ENCODE data around the gene PARD3B.

DNA sequence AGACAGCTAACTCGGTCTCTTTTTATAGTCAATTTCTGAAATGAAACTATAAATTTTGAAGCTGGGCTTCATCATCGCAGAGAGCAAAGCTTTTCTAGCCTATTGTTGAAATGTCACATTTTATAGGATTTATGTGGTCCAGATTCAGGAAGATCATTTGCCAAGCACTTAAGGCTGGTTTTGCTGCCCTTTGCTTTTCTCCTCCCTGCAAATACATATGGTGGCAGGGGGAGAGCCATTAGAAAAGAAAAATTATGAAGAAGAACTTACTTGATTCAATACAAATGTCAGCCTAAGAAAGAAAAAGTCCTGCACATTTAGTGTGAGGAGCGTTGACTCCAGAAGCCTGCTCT is 930.1 kb downstream of the PARD3B start:
- TF ChIP-seq SUZ12 (IDR thresholded peaks at IDR 0.05; ENCODE audit: extremely low read depth, insufficient read depth, insufficient read length) (no peak), YY1 (IDR thresholded peaks at IDR 0.05; ENCODE audit: insufficient read depth, insufficient read length) (no peak)

All from NT2/D1 (cell line).